Forelimb muscle (tissue), 1 donor: ENCODE measurements around the gene PHF1. TPM values are rescaled to one million over a fixed set of nuclear protein-coding genes. Genes with fewer than 3 reads are reported as not detected.
"Not testable (repeated sequence)": the region's sequence is repeated elsewhere in the genome, so short reads cannot be mapped to it uniquely, and the experiment has no call there.

Source experiments
- DNase-seq: peaks from one replicate; pipeline ENCODE4 v3.0.0-alpha.2; 2013; ENCODE audit warnings: low read depth
- polyA plus RNA-seq: library from polyadenylated mRNA; unstranded; fragments of 120-200 nt; gene quantifications from one replicate; pipeline ENCODE4 v1.2.1, GENCODE V29; 2013; ENCODE audit not compliant: insufficient read length

Gene PHF1
- polyA plus RNA-seq, result 48.4 TPM

GRCh38 chr6:33410711-33411631 lies at the start of gene PHF1:
PHF1 (plus strand) TSS chr6:33411014; CDS start chr6:33412264, 1,250 bp downstream.
- DNase-seq, result no peak

DNA sequence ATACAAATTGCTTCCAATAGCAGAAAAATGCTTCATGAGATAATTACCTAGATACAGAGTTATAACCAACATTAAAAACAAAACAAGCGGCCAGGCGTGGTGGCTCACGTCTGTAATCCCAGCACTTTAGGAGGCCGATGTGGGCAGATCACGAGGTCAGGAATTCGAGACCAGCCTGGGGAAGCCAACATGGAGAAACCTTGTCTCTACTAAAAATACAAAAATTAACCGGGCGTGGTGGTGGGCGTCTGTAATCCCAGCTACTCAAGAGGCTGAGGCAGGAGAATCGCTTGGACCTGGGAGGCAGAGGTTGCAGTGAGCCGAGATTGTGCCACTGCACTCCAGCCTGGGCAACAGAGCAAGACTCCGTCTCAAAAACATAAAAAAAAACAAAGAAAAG lies 47.3 kb upstream of the PHF1 start:
- not testable (repeated sequence) for DNase-seq

DNA sequence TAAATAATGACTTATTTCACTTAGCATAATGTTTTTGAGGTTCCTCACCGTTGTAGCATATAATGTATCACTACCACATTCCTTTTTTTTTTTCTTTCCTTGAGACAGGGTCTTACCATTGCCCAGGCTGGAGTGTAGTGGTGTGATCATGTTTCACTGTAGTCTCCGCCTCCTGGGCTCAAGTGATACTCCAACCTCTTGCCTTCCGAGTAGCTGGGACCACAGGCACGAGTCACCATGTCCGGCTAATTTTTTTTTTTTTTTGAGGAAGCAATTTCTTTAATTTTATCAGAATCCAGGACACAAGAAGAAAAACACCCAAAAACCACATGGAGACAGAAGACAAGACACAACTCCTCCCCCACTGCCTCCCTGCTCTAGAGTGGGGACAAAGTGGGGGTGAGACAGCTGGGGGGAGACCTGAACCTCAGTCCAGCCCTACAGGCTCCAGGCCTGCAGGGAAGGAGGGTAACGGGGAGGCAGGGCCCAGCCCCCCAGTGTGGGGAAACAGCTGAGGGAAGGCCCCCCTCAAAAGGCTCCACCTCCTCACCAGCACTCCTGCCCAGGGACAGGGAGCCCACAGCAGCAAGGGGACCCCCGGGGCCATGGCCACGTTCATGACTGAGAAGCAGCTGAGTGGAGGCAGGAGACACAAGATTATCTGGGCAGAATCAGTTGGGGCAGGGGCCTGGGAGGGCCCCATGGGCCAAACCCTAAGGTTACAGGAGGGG lies 46.2 kb upstream of the PHF1 start:
- DNase-seq, result not testable (repeated sequence)

- not testable (repeated sequence) for DNase-seq
Measured at GRCh38 chr6:33365206-33365971, 45.4 kb upstream of the PHF1 start.

DNA sequence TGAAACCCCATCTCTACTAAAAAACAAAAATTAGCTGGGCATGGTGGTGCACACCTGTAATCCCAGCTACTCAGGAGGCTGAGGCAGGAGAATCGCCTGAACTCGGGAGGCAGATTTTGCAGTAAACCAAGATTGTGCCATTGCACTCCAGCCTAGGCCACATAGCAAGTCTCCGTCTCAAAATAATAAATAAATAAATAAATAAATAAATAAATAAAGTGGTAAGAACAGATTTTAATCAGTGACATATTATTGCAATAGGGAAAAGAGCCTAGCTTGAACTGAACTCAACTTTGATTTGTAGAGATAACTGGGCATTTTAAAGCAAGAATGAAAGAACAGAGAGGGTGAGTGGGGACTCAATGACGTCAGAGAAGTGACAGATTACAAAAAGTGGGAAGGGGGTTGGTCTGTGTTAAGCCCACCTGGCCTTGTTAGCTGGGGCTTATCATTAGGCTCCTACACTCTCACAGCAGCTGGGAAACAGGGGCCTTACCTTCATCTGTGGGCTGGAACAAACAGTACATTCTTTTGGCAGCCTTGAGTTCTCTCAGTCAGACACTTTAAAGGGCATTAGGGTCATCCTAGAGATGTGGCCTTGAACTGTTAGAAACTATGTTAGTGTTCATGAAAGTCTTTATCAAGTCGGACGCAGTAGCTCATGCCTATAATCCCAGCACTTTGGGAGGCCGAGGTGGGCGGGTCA lies 43.7 kb upstream of the PHF1 start:
- no peak for DNase-seq

DNA sequence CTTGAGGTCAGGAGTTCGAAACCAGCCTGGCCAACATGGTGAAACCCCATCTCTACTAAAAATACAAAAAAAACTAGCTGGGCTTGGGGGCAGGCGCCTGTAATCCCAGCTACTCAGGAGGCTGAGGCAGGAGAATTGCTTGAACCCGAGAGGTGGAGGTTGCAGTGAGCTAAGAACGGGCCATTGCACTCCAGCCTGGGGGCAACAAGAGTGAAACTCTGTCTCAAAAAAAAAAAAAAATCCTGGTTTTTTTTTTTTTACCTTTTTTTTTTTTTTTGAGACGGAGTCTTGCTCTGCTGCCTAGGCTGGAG lies 43.1 kb upstream of the PHF1 start:
- DNase-seq, result not testable (repeated sequence)

DNA sequence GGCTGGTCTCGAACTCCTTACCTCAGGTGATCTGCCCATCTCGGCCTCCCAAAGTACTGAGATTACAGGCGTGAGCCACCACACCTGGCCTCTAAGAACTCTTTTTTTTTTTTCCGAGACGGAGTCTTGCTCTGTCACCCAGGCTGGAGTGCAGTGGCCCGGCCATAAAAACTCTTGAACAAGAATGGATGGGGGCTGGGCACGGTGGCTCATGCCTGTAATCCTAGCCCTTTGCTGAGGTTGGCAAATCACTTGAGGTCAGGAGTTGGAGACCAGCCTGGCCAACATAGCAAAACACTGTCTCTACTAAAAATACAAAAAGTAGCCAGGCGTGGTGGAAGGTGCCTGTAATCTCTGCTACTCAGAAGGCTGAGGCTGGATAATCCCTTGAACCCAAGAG lies 38.9 kb upstream of the PHF1 start:
- DNase-seq, result not testable (repeated sequence)

- no peak for DNase-seq
Measured at GRCh38 chr6:33372526-33373123, 38.2 kb upstream of the PHF1 start.

DNA sequence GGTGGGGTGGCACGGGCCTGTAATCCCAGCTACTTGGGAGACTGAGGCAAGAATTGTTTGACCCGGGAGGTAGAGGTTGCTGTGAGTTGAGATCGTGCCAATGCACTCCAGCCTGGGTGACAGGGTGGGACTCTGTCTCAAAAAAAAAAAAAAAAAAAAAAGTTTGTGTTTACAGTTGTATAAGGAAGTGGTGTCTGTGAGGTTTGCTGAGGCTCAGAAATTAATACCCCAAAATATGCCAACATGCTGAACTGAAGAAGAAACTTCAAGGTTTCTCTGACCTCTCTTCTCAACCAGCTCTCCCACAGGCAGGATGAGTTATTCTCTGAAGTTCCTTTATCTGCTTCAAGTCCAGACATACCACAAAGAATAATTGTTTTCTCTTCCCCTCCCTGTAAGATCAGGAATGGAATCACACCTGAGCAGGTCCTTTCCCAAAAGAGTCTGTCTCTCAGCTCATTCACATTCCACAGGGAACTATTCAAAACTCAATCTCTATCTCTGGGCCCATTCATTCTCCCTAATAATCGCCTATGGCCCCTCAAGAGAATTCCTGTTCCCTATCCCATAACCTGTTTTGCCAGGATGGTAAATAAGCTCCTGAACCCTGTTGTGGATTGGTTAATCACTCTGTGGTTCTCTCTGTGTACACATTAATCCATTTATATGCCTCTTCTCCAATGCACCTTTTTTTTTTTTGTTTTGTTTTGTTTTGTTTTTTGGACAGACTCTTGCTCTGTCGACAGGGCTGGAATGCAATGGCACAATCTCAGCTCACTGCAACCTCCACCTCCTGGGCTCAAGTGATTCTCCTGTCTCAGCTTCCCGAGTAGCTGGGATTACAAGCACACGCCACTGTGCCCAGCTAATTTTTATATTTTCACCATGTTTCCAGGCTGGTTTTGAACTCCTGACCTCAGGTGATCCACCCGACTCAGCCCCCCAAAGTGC lies 36.6 kb upstream of the PHF1 start:
- no peak for DNase-seq

- peak; percentile 89 for DNase-seq
Measured at GRCh38 chr6:33375143-33375671, 35.6 kb upstream of the PHF1 start.

GRCh38 chr6:33377171-33377570 lies 33.6 kb upstream of the PHF1 start:
- DNase-seq, result no peak

DNA sequence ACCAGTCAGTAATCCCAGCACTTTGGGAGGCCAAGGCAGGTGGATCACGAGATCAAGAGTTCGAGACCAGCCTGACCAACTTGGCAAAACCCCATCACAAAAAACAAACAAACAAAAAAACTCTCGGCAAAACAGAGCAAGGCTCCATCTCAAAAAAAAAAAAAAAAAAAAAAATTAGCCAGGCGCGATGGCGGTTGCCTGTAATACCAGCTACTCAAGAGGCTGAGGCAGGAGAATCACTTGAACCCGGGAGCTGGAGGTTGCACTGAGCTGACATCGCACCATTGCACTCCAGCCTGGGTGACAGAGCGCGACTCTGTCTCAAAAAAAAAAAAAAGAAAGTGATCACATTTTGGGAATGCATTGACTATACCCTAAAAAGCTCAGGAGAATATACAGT lies 31.6 kb upstream of the PHF1 start:
- DNase-seq, result not testable (repeated sequence)

DNA sequence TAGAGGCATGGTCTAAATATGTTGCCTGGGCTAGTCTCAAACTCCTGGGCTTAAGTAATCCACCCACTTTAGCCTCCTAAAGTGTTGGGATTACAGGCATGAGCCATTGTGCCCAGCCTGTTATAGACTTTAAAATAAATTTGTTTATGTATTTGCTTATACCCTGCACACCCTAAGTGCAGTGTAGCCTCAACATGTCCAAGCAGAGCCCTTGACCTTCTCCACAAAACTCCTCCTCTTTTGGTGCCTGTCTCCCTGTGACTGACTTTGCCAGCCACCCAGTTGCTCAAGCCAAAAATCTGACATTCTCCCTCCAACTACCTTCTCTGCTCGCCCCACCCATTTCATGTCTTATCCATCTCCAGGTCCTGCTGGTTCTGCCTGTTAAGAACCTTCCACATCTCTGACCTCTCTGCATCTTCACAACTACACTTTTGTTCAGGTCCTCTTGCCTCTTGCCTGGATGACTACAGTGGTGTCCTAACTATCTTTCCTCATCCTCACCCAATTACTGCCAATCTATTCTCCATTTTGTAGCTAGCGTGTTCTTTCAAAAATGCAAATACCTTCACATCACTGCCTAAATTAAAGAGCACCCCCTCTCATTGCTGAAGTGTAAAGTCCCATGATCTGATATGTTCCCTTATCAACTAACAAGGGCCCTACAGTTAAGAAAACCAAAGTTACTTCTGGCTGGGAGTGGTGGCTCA lies 30.4 kb upstream of the PHF1 start:
- no peak for DNase-seq

DNA sequence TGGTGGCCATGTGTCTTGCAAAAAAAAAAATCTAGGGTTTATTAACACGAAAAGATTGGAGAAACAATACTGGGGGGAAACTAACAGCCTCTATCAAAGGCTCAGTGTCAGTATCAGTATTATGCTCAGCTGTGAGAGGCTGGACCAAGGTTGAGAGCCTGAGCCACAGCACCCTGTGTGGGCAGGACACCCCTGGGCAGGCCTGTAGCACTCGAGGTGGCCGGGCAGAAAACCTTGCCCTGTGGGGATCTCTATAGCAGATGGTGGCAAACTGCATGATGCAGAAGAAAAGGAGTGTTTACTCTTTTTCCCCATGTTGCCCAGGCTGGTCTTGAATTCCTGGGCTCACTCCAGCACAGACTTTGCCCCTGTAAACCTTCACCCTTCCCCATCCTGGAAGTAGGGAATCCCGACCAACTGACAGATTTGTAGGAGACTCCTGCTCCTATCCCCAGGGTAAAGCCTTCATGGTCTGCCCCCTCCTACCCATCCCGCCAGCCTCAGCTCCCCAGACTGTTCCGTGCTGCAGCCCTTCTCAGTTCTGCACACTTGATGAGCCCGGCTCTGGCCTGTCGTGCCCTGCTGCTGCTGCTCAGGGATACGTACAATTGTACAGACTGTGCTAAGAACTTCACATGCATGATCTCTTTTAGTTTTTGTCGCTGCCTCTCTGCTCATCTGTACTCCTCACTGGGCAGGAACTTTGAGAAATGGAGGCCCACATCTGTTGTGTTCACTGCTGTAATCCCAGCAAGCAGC lies 27.2 kb upstream of the PHF1 start:
- DNase-seq, result no peak

- no peak for DNase-seq
Measured at GRCh38 chr6:33384581-33385020, 26.2 kb upstream of the PHF1 start.

- DNase-seq, result no peak
Measured at GRCh38 chr6:33390173-33390572, 20.6 kb upstream of the PHF1 start.

DNA sequence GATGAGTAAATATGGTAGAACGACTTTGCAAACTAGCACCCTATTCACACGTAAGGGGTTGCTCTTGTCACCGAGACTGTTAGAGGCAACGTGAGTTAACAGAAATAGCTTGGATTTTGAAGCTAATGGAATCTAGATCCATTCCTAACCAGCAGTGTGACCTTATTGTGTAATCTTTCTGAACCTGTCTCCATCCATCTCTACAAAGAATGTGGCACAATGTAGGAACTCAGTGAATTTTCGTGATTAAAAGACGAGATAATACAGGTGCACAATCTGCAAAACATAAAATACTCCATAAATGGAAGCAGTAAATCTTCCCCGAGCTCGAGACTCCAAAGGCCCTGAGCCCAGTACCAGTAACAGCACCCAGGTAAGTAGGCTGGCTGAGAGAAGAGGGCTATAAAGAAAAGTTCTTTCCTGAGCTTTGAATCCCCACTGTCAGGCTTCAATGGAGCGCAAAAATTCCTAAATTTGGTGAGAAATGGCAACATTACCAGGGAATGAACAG lies 20.0 kb upstream of the PHF1 start:
- no peak for DNase-seq
